GM21381 (cell line): ENCODE results near the gene PKNOX2.

Source experiments
- ATAC-seq: cut with Tn5 transposase; IDR thresholded peaks from one replicate; pipeline ENCODE4 v1.9.1; 2021; ENCODE audit warnings: mild to moderate bottlenecking, moderate library complexity; ENCODE audit not compliant: unreplicated experiment

The PKNOX2 gene

DNA sequence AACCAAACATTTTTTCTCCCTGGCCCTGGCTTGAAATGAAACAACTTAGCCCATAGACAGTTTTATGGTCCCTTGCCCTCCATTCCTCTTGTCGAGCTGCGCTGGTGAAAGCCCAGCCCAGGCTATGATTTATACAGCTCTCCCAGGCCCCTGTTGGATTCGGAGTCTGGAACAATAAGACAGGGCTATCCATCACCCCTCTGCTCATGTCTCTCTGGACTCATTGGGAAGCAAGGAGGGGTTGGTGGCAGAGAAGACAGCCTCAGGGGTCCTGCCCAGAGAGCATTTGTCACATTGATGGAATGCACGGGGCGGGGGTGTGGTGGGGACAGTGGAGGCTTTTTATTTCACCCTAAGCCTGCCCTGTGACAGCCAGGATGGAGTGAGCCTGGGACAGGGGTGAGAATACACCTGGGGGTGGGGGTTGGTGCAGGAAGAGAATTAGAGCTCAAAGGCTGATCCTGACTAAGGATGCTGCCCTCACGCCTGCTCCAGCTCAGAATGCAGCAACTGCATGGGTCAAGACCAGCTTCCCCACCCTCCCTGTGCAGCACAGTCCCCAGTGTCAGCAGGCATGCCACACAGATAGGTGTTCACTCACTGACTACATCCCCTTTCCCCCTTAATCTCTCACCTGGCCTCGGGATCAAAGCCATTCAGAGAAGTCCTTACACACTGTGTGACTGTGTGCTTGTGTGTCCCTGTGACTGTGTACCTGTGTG, 10.0 kb upstream of the PKNOX2 start:
- no peak for ATAC-seq

DNA sequence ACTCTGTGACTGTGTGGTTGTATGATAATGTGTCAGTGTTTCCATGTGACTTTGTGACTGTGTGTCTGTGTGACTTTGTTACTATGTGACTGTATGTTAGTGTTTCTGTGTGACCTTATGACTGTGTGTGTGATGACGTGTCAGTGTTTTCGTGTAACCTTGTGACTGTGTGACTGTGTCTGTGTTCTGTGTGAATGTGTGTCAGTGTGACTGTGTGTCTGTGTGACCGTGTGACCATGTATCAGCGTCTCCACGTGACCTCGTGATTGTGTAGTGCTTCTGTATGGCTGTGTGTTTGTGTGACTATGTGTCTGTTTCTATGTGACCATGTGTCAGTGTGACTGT, 9.5 kb upstream of the PKNOX2 start:
- no peak for ATAC-seq

DNA sequence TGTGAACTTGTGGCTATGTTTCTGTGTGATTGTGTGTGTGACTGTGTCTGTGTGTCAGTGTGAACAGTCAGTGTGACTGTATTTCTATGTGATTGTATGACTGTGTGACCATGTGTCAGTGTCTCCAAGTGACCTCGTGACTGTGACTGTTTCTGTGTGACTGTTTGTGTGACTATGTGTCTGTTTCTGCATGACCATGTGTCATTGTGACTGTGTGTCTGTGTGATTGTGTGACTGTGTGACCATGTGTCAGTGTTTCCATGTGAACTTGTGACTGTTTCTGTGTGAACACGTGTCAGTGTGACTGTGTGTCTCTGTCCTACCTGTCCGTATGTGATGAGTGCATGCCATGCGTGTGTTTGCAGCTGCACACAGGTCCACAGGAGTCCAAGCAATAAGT, 8.8 kb upstream of the PKNOX2 start:
- no peak for ATAC-seq

DNA sequence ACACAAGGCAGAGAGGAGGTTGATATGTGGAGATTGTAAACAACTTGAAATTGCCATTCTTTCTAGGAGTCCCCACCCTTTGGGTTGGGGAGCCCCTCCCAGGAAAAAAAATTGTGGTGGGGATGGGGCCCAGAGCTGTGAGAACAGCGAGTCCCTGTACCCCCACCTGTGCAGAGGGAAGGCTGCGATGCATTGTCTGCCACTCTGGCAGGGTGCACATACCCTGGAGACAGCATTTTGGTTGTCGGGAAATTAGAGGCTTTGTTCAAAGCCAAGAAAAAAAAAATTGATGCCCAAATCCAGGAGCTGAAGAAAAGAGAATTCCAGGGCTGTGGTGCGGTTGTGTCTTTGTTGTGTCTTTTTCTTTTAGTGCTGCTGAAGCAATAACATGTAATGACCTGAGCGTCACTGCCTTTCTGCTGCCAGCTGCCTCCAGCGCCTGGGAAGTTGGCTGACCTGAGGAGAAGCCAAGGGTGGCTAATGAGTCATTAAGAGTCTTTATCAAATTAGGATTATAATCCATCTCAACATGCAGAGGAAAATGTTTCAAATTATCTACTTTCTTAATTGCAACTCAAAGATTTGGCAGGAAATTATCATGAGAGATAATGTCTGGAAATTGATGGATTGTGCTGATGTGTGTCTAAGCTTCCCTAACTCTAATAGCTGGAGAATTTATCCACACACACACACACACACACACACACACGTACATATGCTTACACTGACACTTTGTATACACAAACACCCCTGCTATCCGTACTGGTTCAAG, 8.0 kb upstream of the PKNOX2 start:
- ATAC-seq = no peak

DNA sequence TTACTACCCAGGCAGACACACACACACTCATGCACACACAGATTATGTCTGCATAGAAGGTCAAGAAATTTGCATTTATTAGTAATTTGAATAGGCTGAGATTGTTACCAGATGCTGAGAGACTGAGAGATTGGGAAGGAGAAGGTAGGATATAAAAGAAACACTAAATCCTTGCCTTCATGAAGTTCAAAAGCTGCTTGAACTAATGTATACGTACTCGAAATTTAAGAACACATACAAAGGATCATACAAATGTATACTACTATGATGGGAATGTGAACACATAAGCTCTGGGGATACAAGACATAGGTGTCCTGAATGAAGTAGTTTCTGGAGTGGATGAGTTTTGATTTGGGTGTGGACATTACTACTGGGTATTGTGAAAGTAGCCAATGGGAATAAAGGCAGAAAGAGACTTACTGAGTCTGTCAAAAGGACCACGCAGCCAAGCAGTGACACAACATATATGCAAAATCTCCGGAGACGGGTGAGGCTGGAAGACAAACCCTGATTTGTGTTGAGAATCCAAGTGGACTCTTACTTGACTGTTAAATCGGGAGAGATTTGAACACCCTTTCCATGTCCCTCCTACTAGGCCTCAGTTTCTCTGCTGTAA, 7.3 kb upstream of the PKNOX2 start:
- ATAC-seq = no peak

DNA sequence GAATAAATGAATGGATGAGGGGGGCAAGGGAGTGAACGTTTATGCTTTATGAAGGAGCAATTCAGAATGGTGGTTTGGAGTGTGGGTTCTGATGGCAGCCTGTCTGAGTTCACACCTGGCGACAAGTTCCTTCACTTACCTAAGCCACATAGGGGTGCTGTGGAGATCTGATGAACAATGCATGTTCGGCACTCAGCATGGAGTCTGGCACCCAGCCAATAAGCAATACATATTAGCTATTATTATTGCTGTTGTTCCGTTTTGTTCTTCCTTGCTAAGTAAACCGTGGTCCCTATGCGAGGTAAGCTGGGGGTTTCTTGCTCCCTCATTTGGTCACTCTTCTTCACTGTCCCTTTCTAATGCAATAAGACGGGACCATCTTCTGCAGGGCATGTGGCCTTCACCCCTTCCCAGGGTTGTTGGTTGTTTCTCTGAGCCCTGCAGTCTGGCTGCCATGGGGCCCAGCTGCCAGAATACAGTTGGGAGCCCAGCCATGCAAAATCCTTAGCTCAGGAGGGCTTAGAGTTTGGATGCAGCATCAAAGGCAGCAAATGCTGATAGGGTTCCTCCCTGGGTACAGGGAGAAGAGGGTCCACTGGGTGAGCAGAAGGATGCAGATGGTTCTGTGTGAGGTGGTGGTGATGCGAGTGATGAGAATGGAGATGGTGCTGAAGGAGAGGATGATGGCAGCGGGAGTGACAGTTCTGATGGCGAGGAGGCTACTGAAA, 6.4 kb upstream of the PKNOX2 start:
- no peak for ATAC-seq

DNA sequence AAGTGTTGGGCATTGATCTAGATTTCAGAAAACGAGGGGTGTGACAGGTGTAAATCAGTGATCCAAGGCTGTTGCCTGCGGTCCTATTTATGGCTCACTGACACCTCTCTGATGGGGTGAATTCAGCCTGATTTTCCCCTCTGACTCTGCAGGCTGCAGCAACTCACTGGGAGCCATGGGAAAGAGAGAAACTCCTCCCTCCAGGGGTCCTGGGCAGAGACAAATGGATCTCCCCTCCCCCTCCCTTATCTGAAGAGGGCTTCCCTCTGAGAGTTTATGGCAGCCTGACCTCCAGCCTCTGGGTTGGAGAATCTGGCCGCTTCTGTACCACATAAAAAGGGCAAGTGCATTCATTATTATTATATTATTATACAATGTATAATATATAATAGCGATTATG, 1.8 kb upstream of the PKNOX2 start:
- no peak for ATAC-seq

DNA sequence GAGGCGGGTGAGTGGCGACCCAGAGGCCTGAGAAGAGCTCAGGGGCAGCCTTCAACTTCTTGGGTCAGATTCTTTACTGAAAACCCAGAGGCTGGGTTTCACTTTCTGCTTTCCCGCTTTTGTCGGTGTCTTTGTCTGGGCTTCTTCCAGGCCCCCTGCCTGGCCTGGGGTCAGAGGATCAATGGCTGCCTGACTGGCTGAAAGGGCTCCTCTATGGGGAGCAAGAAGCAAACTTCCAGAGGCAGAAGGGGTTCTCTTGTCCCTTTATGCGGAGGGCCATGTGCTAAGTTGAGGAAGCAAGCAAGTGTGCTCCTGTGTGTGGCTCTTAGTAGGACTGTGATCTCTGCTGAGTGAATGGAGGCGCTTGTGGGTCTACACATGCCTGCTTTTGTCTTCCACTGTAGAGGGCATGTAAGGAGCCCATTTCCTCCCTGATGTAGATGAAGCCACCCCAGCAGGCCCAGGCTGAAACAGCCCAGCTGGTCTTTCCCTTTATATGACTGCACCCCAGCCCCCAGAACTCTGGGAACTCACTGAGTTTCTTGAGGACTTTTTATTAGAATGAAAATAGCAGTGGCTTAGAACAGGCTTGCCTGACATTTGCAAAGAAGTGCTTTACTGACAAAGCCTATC, 1.0 kb upstream of the PKNOX2 start:
- no peak for ATAC-seq

DNA sequence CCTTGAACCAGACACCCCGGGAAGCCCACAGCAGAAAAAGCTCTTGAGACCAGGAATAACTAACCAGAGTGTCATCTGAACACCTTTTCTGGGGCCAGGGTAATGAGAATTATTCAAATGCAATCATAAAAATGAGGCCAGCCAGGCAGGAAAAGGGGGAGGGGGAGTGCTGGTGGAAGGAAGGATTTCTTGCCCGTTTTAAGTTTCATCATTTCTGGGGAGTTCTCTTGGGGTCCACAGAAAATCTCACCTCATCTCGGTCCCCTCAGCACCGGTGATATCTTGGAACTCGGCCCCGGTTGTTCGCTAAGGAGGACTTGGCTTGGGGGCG, 495 bp upstream of the PKNOX2 start:
- no peak for ATAC-seq

DNA sequence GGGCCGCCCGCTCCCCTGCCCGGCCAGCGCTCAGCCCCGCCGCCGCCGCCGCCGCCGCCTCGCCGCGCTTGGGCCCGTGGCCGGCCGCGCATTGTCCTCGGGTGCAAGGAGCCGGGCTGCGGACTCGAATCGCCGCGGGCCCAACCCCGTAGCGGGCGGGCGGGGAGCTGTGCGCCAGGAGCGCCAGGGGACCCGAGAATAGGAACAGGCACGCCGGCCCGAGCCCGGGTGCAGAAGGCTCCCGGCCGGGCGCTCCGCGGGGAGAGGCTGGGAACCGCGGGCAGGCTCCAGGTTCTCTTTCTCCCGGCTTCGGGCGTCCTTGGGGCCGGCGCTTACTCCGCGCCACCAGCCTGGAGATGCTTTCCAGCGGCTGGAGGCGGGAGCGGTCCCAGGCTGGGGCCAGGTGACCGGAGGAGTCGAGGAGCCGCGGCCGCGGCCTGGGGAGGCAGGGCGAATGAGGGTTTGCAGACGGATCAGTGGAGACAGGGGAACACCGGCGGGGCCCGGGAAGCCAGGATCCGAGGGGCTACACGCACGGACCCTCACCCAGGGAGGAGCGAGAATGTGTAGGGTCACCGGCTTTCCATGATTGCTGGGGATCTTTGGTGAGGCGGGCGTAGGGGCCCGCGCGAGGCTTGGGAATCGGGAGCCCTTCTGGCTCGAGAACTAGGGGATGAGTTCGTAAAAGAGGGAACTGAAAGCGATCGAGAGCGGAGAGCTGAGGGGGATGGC, 726 bp downstream of the PKNOX2 start:
- ATAC-seq = no peak

DNA sequence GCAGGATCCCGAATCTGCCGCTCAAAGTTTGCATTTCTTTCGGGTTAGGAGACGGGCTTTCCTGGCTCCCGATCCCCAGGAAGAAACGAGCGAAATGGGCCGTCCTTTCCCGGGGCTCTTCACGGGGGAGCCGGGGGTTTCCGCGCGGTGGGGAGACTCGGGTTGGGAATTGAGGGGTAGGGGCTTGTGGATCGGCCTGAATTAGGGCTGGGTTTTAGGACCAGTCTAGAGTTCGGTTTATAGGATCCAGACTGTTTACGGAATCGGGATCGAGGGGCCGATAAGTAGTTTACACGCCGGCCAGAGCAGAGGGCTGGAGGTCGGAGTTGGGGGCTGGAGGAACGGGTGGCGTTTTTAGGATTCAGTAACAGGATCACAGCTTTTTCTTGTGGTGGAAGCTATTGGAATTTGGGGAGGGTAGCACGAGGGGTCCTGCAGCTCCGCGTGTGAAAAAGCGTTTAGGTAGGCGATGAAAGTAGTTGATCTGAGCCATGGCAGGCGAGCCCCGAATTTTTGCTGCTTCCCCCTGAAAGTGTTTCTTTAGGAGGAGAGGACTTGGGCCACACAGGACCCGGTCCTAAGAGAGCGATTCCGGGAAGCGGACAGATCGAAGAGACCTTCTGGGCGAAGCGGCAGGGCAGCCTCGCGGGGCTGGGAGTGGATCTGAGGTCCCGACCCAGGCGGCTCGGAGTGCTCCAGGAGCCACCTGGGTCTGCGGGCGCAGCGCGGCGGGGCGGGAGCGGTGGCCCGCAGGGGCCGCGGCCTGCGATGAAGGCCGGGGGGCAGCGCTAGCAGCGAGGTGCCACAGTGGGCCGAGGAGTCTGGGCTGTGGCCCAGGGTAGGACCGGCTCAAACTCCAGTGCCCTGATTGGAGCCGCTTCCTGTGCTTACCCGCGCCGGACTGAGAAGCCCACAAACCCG, 1.6 kb downstream of the PKNOX2 start:
- ATAC-seq = no peak

DNA sequence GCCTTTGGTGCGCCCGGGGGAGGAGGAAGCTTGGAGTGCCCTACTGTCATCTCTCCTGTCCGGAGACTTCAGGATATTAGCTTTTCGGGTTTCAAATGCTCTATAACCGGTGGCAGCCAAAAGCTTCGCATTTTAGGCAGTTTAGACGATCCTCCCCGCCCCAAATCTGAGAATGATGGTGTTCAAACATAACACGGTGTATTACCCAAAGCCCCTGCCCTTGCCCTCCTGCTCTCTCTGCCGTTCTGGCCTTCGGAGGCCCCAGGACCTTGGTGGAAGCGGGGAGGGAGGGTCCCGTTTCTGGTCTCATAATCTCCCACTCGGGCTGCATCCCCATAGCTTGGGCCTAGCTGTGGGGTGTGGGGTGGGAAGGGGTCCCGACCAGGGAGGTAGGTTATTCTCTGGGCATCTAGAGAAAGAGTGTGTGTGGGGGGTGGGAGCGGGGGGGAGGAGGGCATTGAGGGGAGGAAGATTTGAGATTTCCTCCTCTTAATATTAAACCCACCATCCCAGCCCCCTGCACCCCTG, 2.3 kb downstream of the PKNOX2 start:
- ATAC-seq = no peak

DNA sequence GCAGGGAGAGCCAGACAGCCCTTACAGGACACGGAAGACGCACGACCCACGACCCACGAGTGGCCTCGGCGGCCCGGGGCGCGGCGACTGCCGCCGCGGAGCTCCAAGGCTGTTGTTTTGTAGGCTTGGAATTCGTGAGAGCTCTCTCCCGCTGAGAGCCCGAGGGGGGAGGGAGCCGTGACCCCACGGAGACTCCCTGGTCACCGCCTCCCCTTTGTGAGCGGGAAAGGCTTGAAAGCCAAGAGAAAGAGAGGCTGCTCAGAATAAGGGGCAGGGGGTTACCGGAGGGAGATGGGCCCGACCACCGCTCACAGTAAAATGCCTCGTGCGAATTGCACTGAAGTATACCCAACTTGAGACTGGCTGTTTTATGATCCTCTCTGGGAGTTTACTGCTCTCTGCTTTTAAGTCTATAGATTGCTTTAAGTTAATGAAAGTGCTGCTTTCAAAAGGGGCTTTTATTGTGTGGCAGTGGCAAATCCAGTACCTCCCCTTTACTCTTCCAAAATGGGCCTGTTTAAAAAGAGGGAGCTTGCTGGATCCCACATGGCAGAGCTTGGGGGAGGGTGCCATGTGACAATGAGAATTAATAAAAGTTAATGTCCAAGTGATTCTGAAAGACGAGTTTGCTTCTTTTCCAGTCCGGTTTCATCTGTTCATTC, 2.9 kb downstream of the PKNOX2 start:
- no peak for ATAC-seq

DNA sequence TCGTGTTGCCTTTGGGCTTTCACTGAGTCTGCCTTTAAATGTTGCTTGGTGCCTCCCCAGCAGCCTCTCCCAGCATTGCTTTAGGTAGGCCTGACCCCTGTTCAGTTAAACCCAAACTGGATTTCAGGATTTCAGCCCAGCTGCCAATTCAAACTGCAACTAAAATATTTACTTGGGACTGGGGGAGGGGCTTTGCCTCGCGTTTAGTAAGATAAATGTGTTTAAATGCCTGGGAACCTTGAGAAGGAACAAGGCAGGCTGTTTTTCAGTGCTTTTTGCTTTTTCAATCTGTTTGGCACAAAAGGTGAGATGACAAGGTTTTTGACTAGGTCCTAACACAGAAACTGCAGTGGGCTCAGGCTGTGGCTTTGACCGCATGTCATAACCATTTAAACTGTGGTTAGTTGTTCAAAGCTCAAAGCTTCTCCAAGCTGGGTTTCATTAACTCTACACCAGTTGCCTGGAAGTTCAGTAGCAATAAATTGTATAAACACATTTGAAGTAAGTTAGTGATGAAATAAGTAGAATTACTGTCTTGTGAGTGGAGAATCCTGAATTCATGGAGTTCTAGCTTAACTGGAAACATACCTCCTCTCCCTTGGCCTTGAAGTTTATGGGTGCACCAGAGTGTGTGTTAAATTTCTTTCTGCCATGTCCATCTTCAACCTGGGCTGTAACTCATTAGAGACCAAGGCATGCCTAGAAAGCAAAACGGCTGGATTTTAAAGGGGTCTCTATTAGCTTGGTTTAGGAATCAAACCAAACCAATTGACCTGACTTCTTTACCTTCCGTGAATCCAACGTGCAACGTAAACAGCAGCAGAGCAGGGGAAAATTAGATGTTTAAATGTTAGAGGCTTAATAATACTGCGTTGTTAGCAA, 3.6 kb downstream of the PKNOX2 start:
- no peak for ATAC-seq

DNA sequence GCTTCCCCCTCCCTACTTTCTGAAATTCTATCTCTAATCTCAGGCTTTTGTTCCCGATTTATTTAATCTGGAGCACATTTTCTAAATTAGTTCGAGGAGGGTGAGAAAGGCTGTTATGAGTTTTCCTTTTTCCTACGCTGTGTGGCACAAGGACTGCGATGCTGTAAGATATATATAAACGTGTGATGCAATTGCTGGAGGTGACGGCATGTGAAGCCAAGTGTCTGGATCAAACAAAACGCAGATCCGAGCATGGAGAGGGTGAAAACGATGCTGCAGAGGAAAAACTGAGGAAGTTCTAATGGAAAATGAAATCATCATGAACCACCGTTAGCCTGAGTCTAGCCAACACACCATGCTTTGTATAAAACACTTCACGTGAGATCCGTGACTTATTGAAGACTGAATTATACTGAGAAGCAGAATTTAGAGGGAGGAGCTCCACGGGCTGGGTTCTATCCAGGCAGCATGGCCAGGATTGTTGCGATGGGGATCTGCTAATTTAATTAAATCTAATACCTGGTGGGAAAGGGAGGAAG, 4.4 kb downstream of the PKNOX2 start:
- no peak for ATAC-seq

DNA sequence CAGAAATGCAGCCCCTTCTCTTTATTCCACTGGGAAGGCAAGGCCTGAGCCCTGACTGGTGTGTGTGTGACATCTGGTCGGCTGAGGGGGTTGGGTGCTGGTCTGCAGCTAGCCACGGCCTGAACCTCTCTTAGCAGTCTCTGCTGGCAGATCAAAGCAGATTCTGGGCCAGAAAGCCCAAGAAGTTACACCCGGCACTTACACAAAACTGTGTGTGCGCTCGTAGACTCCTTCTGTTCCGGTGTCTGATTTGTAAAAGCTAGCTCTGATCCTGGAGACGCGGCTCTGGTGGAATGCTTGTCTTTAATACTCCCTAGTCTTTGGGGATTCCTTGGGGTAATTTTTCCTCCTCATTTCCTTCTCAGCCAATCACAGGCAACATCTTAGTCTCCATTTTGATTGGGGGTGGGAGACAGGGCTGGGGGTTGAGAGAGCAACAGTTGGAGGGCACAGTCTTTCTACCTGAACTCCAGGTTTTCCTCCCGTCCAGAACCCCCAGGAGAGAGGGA, 5.5 kb downstream of the PKNOX2 start:
- ATAC-seq = no peak

DNA sequence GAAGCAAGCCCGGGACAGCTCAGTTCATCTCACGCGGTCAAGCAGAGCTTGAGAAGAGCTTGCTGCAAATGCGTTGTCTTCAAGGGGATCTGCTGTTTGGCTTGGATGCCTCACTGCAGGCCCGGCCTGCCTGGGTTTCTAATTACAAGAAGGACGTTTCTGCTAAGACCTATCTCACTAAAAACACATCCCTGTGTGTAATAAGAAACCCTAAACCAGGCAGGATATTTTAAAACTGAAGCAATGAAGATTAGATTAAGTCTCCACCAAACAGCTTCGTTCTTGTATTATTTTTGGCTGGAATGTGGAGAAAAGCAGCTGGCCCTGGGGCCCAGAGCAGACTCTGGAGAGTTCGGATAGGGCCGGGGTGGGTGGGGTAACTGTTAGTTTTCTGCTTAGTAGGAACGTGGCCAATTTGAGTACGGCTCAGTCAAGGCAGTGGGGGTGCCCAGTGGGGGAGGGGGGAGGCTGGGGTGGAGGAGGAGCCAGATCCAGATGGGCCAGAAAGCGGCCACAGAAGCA, 6.0 kb downstream of the PKNOX2 start:
- ATAC-seq = no peak
